Spleen (tissue), 7 donors: Measurements from ENCODE around the gene SURF2.

Experiments used
- CTCF ChIP-seq, 11 experiments: fragments of 200-600 bp in 7 of 11; fragments of 450-650 bp in 4 of 11; sonication (generic) in 4 of 11; IDR thresholded peaks in 8 of 11; conservative IDR thresholded peaks in 3 of 11; 1 replicate in 7 of 11; 2 replicates in 4 of 11; pipeline versions ENCODE4 v1.4.0 to v1.8.0; 2016 to 2021; ENCODE audit warnings: antibody characterized with exemption in 11 of 11, inconsistent platforms in 4 of 11, mild to moderate bottlenecking in 1 of 11
- POLR2A ChIP-seq, 3 donors: fragments of 450-650 bp; IDR thresholded peaks; one replicate each; pipeline ENCODE4 v1.5.1; 2017; ENCODE audit warnings: antibody characterized with exemption in 3 of 3, mild to moderate bottlenecking in 1 of 3
- POLR2AphosphoS5 ChIP-seq, 3 donors: sonication (generic); formaldehyde crosslinking; IDR thresholded peaks; one replicate each; pipeline ENCODE4 v1.5.1; 2017; ENCODE audit warnings: antibody characterized with exemption in 3 of 3
- donor health status: DM: no; HTN: no; CAD: no; lungs with moderate emphysema.
- donor health status: DM: no; HTN: no; CAD: no.
- donor health status: DM: no; HTN: no; CAD: no.

- TF ChIP-seq POLR2A (IDR thresholded peaks at IDR 0.05) = no peak
- no peak for TF ChIP-seq CTCF (IDR thresholded peaks at IDR 0.05 in 8 of 11, conservative IDR thresholded peaks at IDR 0.05 in 3 of 11)
- no peak for TF ChIP-seq POLR2AphosphoS5 (IDR thresholded peaks at IDR 0.05)
Measured at GRCh38 chr9:133334161-133334560, 22.2 kb upstream of the SURF2 start.
